Activated CD4-positive, alpha-beta T cell treated with anti-CD3 and anti-CD28 coated beads for 36 hours (primary cell): ENCODE data around the gene VPS13A. TPM values are rescaled to one million over a fixed set of nuclear protein-coding genes. Genes with fewer than 3 reads are reported as not detected.
A peak's percentile ranks its signal among the peaks of the same experiment; 100 is the strongest.
"Not testable (repeated sequence)": the region's sequence is repeated elsewhere in the genome, so short reads cannot be mapped to it uniquely, and the experiment has no call there.

ENCODE experiments used
- ATAC-seq: fragments of 200-7000 bp; cut with Tn5 transposase; one replicate; pipeline ENCODE4 v1.10.0; 2021; ENCODE audit warnings: mild to moderate bottlenecking, moderate library complexity
- CTCF ChIA-PET: fragments of 350-600 bp; sonication (Branson Sonifier 250); formaldehyde crosslinking; loops from one replicate; lab custom pipeline; 2021; ENCODE audit warnings: antibody characterized with exemption; lab: Charles Lee
- POLR2A ChIA-PET: fragments of 350-600 bp; sonication (Branson Sonifier 250); formaldehyde crosslinking; loops from one replicate; lab custom pipeline; 2021; ENCODE audit warnings: antibody characterized with exemption, inconsistent platforms; lab: Charles Lee
- DNase-seq: peaks from one replicate; pipeline ENCODE4 v3.0.0-alpha.2; 2020
- H3K27ac Mint-ChIP-seq: one replicate; pipeline ENCODE4 v1.8.0; 2021; ENCODE audit warnings: mixed read lengths
- H3K27me3 Mint-ChIP-seq: one replicate; pipeline ENCODE4 v1.8.0; 2021; ENCODE audit warnings: mixed read lengths
- H3K36me3 Mint-ChIP-seq: one replicate; pipeline ENCODE4 v1.8.0; 2021; ENCODE audit warnings: low read depth, mixed read lengths
- H3K4me1 Mint-ChIP-seq: one replicate; pipeline ENCODE4 v1.8.0; 2021; ENCODE audit warnings: mixed read lengths
- H3K4me3 Mint-ChIP-seq: one replicate; pipeline ENCODE4 v1.8.0; 2021; ENCODE audit warnings: mild to moderate bottlenecking, moderate library complexity, mixed read lengths
- H3K9me3 Mint-ChIP-seq: one replicate; pipeline ENCODE4 v1.8.0; 2021; ENCODE audit warnings: low read depth, mixed read lengths
- intact Hi-C, 2 experiments: fragments of 100-400 bp; cut with DNase I in 1 of 2; cut with micrococcal nuclease in 1 of 2; formaldehyde crosslinking; loops; one replicate each; pipeline versions ENCODE4 v1.14.2 to v1.15.1; 2022 to 2024; cut with DNase I, micrococcal nuclease
- total RNA-seq, 2 experiments: library from RNA; stranded (reverse); gene quantifications; one replicate each; pipeline ENCODE4 v1.2.3, GENCODE V29; 2021

Gene VPS13A
- total RNA-seq, 2 experiments from 2014 or later, result 33.3 to 33.6 TPM

GRCh38 chr9:77441124-77441523 lies 263.8 kb downstream of the VPS13A start:
- ATAC-seq, H3K27me3 Mint-ChIP-seq, POLR2A ChIA-PET, H3K9me3 Mint-ChIP-seq, H3K36me3 Mint-ChIP-seq, H3K27ac Mint-ChIP-seq, intact Hi-C loops, DNase-seq, H3K4me1 Mint-ChIP-seq, H3K4me3 Mint-ChIP-seq: not testable (repeated sequence)
- CTCF ChIA-PET, result interaction anchor here (8.6 kb wide), 1 partner anchor 14 kb away, joined by 85 read pairs; no protein-coding TSS in a partner anchor

- ATAC-seq, result no peak
- H3K4me1 Mint-ChIP-seq, result no peaks in the 10 kb centered on the region
- H3K27me3 Mint-ChIP-seq, result no peaks in the 10 kb centered on the region
- H3K36me3 Mint-ChIP-seq, result no peaks in the 10 kb centered on the region
- peaks cover 1% of the 10 kb centered on the region for H3K9me3 Mint-ChIP-seq
- ChIA-PET CTCF (interaction anchor here (0.7 to 8.6 kb wide), 3 partner anchors 9 to 674 kb away, joined by 3 to 85 read pairs (median 13); no protein-coding TSS in a partner anchor), POLR2A (no interaction called here)
- no peak overlapping the region for H3K27ac Mint-ChIP-seq
- DNase-seq, result no peak
- no peak overlapping the region for H3K4me3 Mint-ChIP-seq
- intact Hi-C loops, result no loop called here
These were observed 265.1 kb downstream of the VPS13A start for GRCh38 chr9:77442436-77442835.

- intact Hi-C loops, result no loop called here
- H3K9me3 Mint-ChIP-seq, result peaks cover 4% of the 10 kb centered on the region
- no peak for DNase-seq
These were observed 270.3 kb downstream of the VPS13A start for GRCh38 chr9:77447646-77448045.

DNA sequence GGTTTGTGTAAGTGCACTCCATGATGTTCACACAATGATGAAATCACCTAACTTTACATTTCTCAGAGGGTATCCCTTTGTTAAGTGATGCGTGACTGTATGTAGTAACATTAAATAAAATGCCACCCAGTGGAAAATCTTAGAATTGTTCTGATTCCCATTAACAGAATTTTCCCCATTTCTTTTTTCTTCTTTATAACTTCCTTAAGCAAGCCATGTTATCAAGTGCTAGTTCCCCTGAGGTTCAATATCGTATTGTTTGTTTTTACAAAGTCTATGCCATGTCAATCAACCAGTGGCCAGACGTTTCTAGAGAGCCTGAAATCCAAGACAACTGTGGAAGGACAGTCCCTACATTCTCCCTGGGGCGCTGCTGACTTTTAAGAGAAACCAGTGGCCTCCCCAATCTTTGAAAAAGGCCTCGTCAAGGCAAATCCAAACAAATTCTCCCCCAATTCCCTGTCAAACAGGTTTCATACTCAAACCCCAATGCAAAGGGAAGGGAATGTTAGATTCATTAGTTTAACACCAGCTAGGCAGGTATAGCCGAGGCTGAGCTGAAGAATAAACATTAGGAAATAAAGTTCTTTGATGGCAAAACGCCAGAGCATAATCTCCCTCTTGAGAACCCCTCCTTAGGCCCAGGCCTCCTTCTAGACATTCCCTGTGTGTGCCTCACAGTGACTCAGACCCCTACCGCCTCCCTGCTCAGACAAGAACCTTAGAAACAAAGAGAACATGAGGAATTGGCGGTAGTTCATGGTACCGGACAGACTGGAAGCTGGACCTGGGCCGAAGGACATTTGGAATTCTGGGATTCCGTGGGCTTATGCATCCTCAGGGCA lies 272.1 kb downstream of the VPS13A start:
- Mint-ChIP-seq H3K36me3 (no peaks in the 10 kb centered on the region), H3K27me3 (peaks cover 4% of the 10 kb centered on the region), H3K9me3 (peaks cover 4% of the 10 kb centered on the region), H3K4me1 (peaks cover 9% of the 10 kb centered on the region), H3K27ac (no peak overlapping the region), H3K4me3 (no peak overlapping the region)
- CTCF ChIA-PET, result interaction anchor here (0.6 to 0.7 kb wide), 2 partner anchors 9 to 369 kb away, joined by 3 read pairs; no protein-coding TSS in a partner anchor
- DNase-seq, result no peak
- intact Hi-C loops, result loop anchor here in 1 of 2 experiments (10.0 kb wide), 1 partner anchor 275 kb away; the partner anchor contains the start of gene VPS13A
- no peak for ATAC-seq
- POLR2A ChIA-PET, result no interaction called here

More at GRCh38 chr9:77447646-77448045, 270.3 kb downstream of the VPS13A start:
- Mint-ChIP-seq H3K27me3 (peaks cover 4% of the 10 kb centered on the region), H3K27ac (no peak overlapping the region), H3K4me3 (no peak overlapping the region), H3K36me3 (no peaks in the 10 kb centered on the region), H3K4me1 (no peaks in the 10 kb centered on the region)
- ChIA-PET CTCF (interaction anchor here (1.0 to 3.3 kb wide), 3 partner anchors 8 to 14 kb away, joined by 3 to 14 read pairs (median 5); no protein-coding TSS in a partner anchor), POLR2A (no interaction called here)
- ATAC-seq, result no peak

DNA sequence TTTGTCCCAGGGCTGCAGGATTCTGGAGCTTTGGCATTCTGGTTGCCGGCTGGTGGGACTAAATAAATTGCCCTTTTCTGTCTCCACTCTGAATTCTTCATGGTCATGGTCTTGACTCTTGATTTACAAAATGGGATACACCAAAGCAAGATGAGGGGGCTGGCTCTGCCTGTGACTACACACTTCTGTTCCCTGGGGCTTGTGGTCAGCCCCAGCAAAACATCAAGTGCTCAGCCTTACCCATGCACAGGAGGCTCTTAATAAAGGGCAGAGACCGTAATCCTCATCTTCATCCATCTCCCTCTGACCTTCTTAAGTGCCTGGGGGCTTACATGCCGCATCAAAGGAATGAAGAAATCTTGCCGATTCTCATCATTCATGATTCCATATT lies 272.7 kb downstream of the VPS13A start:
- ChIA-PET POLR2A (no interaction called here), CTCF (interaction anchor here (0.7 to 1.2 kb wide), 2 partner anchors 10 to 11 kb away, joined by 3 read pairs; no protein-coding TSS in a partner anchor)
- Mint-ChIP-seq H3K4me3 (no peak overlapping the region), H3K4me1 (peaks cover 12% of the 10 kb centered on the region), H3K36me3 (no peaks in the 10 kb centered on the region), H3K27ac (no peak overlapping the region), H3K27me3 (peaks cover 4% of the 10 kb centered on the region), H3K9me3 (peaks cover 4% of the 10 kb centered on the region)
- no peak for DNase-seq
- no peak for ATAC-seq
- intact Hi-C loops, result loop anchor here in 1 of 2 experiments (10.0 kb wide), 1 partner anchor 275 kb away; the partner anchor contains the start of gene VPS13A

DNA sequence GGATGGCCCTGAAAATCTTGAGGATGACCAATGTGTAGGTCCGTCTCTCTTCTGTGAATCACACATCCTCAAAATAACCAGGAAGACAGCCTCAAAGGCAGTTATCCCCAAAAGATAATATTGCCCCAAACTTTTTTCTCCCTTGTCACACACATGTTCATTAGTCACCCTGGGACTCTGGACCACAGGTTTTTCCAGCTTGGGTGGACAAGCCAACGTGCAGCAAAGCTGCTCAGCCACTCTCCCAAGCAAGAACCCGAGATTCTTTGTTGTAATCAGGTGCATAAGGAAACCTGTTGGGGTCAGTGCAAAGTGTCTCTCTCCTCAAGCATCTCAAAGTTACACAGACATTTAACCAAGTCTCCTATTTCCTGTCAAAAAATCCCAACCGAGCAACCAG lies 274.2 kb downstream of the VPS13A start:
- H3K9me3 Mint-ChIP-seq, result peaks cover 4% of the 10 kb centered on the region
- CTCF ChIA-PET, result interaction anchor here (1.0 to 7.9 kb wide), 3 partner anchors 10 to 18 kb away, joined by 3 to 85 read pairs (median 4); no protein-coding TSS in a partner anchor
- intact Hi-C loops, result loop anchor here in 1 of 2 experiments (10.0 kb wide), 1 partner anchor 277 kb away; the partner anchor contains the start of gene VPS13A

DNA sequence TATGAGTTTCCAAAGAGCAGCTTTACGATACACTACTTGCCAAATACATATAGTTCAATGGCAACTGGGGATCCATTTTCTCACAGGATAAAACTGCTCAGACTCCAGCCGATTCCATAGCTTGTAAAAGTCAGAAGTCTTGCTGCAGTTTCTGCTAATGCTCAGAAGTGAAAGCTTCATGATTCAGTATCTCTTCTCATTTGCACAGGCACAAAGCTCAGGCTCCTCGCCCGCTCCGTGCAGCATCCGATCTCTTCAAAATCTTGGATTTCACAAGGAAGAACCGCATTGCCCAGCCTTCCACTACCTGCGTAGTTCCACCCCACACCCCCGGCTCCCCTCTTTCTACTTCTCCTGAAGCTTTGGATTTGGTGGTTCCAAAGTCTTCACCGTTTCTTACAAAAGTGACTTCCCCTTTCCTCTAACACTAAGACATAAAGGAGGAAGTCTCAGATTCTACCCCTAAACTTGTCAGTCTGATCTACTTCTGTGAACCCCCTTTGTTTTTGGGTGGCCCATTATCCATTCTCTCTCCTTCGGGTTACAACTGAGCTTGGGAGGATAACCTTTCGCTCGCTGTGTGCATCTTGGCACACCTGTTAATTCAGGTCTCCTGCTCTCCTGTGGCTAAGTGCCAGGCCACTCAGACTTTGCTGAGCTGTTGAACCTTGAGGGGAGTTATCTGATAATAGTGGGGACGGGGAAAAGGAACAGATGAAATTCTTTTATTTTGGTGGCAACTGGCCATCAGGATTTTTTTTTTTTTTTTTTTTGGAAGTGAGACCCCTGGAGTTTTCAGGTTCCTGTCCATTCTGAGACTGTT lies 276.7 kb downstream of the VPS13A start:
- peak; percentile 2 for ATAC-seq
- Mint-ChIP-seq H3K9me3 (no peaks in the 10 kb centered on the region), H3K36me3 (no peaks in the 10 kb centered on the region), H3K4me1 (peaks cover 22% of the 10 kb centered on the region), H3K27ac (peak overlapping the region; percentile 48), H3K27me3 (peaks cover 4% of the 10 kb centered on the region), H3K4me3 (peak overlapping the region; percentile 56)
- CTCF ChIA-PET, result interaction anchor here (0.6 to 7.9 kb wide), 18 partner anchors 7 to 922 kb away, joined by 3 to 85 read pairs (median 4); no protein-coding TSS in a partner anchor
- POLR2A ChIA-PET, result no interaction called here
- intact Hi-C loops, result loop anchor here in 1 of 2 experiments (10.0 kb wide), 1 partner anchor 279 kb away; the partner anchor contains the start of gene VPS13A
- no peak for DNase-seq

More for the DNA sequence above, 274.2 kb downstream of the VPS13A start:
- DNase-seq (no peak), ATAC-seq (no peak)
- Mint-ChIP-seq H3K36me3 (no peaks in the 10 kb centered on the region), H3K4me3 (no peak overlapping the region), H3K27me3 (peaks cover 4% of the 10 kb centered on the region), H3K4me1 (peaks cover 14% of the 10 kb centered on the region), H3K27ac (no peak overlapping the region)
- POLR2A ChIA-PET, result no interaction called here

GRCh38 chr9:77454663-77455062 lies 277.3 kb downstream of the VPS13A start:
- ATAC-seq, result no peak
- intact Hi-C loops, result loop anchor here (5.0 to 10.0 kb wide), 6 partner anchors 193 to 758 kb away; partner anchors contain the start of genes VPS13A (in 2 of the 2) and GNA14 (in 1 of the 2)
- CTCF ChIA-PET, result interaction anchor here (0.6 to 7.9 kb wide), 15 partner anchors 8 to 916 kb away, joined by 3 to 85 read pairs (median 4); no protein-coding TSS in a partner anchor

GRCh38 chr9:77455312-77455927 lies 278.1 kb downstream of the VPS13A start:
- CTCF ChIA-PET, result interaction anchor here (0.9 to 7.9 kb wide), 17 partner anchors 8 to 580 kb away, joined by 3 to 85 read pairs (median 12); partner anchors contain the start of gene GNA14
- ATAC-seq (peak; percentile 55), DNase-seq (peak; percentile 68)
- Mint-ChIP-seq H3K36me3 (no peaks in the 10 kb centered on the region), H3K4me3 (no peak overlapping the region), H3K4me1 (peaks cover 22% of the 10 kb centered on the region), H3K27ac (no peak overlapping the region), H3K27me3 (peaks cover 2% of the 10 kb centered on the region), H3K9me3 (no peaks in the 10 kb centered on the region)
- intact Hi-C loops, result loop anchor here (5.0 to 10.0 kb wide), 6 partner anchors 192 to 757 kb away; partner anchors contain the start of genes VPS13A (in 2 of the 2) and GNA14 (in 1 of the 2)
- POLR2A ChIA-PET, result no interaction called here

More at GRCh38 chr9:77454663-77455062, 277.3 kb downstream of the VPS13A start:
- Mint-ChIP-seq H3K9me3 (no peaks in the 10 kb centered on the region), H3K4me3 (no peak overlapping the region), H3K4me1 (peaks cover 22% of the 10 kb centered on the region), H3K27ac (no peak overlapping the region), H3K36me3 (no peaks in the 10 kb centered on the region), H3K27me3 (peaks cover 4% of the 10 kb centered on the region)
- POLR2A ChIA-PET, result no interaction called here
- DNase-seq, result no peak

GRCh38 chr9:77456829-77457437 lies 279.6 kb downstream of the VPS13A start:
- no peaks in the 10 kb centered on the region for H3K9me3 Mint-ChIP-seq
- ATAC-seq (peak; percentile 83), DNase-seq (peak; percentile 92)
- no peak overlapping the region for H3K4me3 Mint-ChIP-seq
- intact Hi-C loops, result loop anchor here (2.0 to 10.0 kb wide), 7 partner anchors 32 to 755 kb away; partner anchors contain the start of genes VPS13A (in 2 of the 2) and GNA14 (in 1 of the 2)
- ChIA-PET CTCF (interaction anchor here (0.6 to 7.9 kb wide), 42 partner anchors 10 to 901 kb away, joined by 3 to 85 read pairs (median 4); partner anchors contain the start of gene GNA14), POLR2A (interaction anchor here (0.6 kb wide), 1 partner anchor 348 kb away, joined by 6 read pairs; no protein-coding TSS in a partner anchor)
- no peaks in the 10 kb centered on the region for H3K36me3 Mint-ChIP-seq
- no peaks in the 10 kb centered on the region for H3K27me3 Mint-ChIP-seq
- H3K27ac Mint-ChIP-seq, result no peak overlapping the region
- H3K4me1 Mint-ChIP-seq, result peaks cover 22% of the 10 kb centered on the region
